NCI-H2029 (cell line): ENCODE measurements around the gene EIF1AD.
"Not testable (repeated sequence)": the region's sequence is repeated elsewhere in the genome, so short reads cannot be mapped to it uniquely, and the experiment has no call there.

Source experiments
- DNase-seq: peaks from one replicate; lab custom pipeline; 2025; lab: John Stamatoyannopoulos, UW

The EIF1AD gene

DNA sequence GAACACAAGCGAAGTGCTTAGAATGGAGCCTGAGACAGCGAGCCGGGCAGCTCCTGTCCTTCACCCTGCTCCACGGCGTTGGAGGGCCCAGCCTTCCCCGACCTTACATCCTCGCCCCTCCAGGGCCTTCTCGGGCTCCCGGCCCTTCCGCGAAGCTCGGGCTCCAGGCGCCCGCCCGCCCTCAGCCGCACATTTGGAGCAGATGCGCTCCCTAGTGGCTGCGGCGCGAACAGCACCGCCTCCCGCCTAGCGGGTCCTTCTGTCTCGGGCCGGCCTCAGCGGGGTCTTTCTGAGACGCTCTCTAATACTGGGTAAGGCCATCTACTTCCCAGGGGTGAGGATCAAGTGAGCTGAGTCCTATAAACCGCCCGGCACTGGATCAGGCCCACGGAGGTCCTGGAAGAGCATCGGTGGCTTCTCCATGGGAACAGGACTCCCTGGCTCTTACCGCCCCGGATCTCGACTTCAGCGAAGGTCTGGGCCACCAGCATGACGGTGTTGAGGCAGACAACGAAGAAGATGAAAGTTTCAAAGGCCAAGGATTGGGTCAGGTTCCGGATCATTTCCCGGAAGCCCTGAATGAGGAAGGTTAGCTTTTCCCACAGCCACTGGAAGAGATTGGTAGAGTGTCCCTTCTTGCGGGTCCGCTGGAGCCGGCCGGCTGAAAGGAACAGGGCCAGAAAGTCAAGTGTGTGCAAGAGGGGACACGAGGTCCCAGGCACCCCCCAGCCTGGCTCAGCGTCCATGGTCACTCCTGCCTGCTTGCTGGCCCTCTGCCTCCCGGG is 20.6 kb upstream of the EIF1AD start:
- peak; percentile 39 for DNase-seq

DNA sequence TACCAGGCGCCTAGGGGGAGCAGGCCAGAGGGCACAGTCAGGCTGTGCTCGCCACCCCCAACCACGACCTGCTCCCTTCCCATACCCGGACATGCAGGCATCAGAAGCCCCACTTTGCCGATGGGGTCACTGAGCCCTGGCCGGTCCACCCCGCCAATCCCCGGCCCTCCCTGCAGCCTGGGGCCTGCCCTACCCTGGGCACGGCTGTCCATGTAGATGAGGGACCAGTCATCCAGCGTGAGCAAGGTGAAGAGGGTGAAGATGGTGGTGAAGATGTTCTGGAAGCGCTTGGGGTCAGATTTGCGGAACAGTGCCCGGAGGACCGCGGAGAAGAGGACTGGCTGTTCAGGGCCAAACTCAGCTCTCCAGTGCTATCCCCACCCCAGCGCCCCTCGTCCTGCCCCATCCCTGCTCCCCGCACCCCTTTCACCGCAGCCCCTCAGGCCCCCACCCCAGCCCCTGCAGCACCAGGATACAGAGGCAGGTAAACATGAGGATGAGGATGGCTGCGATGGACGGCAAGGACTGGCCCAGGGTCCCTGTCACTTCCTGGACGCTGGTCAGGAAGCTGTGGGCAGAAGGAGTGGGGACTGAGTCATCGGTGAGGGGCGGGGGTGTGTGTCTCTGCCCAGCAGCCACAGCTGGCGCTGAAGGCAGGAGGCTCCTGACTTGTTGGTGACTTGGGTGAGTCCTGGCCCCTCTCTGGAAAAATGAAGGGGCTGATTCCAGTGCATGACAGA is 18.8 kb upstream of the EIF1AD start:
- DNase-seq: no peak

DNA sequence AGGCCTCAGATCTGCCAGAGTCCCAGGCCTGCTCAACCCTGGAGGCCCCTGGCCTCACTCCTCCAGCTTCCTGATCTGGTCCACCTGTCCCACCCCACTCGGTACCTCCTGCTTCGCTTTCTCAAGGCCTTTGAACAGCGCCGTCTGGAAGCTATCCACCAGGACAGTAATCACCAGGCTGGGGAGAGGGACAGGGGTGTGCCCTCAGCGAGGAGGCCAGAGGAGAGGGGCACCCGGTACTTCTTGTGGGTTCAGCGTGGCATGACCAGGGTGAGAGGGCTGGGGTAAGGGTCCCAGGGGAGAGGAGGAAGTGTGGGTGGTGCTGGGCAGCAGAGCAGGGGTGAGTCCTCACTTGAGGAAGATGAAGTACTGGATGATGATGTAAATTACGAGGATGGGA is 18.3 kb upstream of the EIF1AD start:
- no peak for DNase-seq

DNA sequence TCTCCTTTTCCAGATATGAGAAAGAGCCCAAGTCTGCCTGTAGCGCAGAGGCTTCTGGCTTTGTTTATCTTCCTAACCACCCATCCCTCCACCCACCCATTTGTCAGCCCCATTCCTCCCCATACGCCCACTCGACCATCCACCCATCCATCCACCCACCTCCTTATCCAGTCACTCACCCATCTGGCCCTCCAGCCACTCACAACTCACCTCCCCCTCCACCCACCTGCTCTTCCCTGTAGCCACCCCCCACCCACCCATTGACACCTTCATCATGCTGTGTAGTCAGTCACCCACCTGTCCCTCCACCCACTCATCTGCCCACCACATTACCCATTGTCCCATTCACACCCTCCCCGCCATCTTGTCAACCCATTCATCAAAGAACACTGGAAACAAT is 15.4 kb upstream of the EIF1AD start:
- no peak for DNase-seq

DNA sequence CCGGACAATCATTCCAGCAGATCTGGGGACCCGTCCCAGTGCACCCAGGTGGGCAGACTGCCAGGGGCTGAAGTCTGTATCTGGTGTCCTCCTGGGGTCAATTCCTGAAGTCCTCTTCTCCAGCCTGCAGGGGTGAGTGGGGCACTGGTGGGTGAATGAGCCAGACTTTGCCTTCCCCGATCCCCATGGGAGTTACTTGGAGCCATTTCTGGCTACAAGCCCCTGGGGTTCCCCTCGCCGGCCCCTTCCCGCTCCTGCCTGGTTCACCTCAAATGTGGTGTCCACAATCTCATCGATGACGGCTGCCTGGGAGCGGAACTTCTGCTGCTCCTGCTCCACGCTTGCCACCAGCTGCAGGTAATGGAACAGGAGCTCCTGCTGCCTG is 14.8 kb upstream of the EIF1AD start:
- DNase-seq: no peak

DNA sequence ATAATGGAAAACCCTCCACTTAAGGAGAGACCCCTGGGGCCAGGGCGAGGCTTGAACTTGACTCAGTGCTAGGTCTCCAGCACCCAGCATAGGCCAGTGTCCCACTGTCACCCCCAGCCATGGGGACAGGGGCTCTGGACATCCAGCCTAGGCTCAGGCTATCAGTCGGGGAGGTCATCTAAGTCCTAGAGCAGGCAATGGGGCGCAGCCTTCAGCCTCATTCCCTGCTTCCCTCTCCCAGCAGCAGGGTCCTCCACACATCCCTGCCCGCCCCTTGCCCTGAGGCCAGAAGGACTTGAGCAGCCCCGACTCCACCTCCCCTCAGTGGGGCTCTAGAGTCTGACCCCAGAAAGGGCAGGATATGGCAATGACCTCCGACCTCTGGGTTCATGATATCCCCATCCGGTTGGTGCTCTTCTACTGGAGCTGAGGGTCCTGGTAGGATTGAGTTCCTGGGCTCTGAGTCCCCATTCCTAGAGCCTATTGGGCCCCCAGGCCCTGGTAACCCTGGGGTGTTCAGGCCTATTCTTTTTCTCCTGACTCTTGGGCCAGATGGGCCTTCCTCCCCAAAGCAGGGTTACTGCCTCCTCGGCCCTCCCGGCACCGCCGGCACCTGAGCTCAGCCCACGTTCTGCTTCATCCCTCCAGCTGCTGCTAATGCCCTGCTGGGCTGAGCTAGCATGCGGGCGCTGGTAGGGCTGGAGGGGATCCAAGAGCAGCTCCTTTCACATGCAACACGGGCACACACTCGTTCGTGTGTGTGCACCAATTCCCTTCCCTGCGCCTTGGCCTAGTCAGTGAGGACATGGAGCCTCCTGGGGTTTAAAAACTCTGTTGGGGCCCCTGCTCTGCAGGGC is 14.2 kb upstream of the EIF1AD start:
- no peak for DNase-seq

DNA sequence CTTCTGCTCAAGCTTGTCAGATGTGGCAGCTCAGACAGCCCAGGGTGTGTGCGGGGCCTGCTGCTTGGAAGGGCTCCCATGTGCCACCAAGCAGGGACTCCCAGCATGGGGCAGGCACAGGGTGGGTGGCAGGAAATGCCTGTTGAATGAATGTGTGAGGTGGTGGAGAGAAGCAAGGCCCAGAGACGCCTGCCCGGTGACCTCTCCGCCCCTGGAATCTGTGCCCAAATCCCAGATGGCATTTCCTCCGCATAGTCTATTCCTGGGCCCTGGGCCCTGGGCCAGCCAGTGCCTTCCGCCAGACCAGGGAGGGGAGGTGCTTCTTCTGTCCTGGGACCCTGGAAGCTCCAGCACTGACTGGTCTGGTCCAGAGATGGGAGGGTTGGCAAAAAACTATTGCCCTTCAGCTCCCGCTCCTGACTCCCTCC is 13.5 kb upstream of the EIF1AD start:
- no peak for DNase-seq

- no peak for DNase-seq
These were observed 13.0 kb upstream of the EIF1AD start for GRCh38 chr11:66014804-66015453.

DNA sequence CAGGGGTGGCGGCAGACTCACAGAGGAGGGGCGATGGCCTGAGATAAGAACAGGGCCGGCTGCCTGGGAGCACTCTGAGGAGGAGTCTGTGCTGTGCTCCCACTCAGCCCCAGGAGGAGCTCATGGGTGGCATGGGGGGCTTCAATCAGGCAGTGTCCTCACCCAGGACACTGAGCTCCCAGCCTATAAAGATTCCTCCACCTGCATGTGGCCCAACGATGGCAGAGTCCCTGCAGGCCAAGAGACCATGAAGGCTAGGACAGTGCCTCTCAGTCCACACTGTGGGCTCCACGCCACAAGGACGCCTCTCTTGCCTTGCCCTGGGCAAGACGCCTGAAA is 11.8 kb upstream of the EIF1AD start:
- no peak for DNase-seq

DNA sequence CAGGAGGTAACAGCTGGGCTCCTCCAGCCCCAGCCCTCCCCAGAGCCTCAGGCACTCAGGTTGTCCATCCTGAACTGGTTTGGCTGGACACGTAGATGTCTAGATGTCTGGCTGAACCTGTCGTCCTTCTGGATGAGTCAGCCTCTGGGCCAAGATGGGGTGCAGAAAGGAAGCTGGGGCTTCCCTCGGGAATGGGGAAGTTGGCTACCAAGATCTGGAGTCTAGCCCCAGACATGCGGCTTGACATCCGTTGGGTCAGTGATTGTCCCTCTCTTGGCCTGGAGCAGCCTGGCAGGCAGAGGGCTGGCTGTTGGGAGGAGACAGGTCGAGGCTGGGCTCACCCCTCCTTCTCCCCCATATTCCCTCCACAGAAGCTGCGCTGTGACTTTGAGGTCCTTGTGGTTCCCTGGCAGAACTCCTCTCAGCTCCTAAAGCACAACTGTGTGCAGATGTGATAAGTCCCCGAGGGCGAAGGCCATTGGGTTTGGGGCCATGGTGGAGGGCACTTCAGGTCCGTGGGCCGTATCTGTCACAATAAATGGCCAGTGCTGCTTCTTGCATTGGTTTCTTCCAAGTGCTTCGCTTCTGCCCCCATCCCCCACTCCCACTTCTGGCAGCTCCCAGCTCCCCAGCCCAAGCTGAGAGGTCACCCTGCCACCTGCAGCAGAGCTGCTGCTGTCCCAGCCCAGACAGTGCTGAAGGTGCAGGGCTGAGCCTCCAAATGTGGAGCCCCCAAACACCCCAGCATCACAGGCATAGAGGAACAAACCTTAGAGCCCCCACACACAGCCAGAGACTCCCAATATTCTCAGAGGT is 11.2 kb upstream of the EIF1AD start:
- no peak for DNase-seq

- DNase-seq: no peak
These were observed 10.5 kb upstream of the EIF1AD start for GRCh38 chr11:66012371-66012945.

- DNase-seq: no peak
These were observed 9.9 kb upstream of the EIF1AD start, which contains the start of gene CST6 for GRCh38 chr11:66011785-66012303. Gene CST6, plus strand, starts transcription at chr11:66012008. Its CDS starts 37 bp downstream, at chr11:66012045.

- peak; percentile 19 for DNase-seq
These were observed 9.4 kb upstream of the EIF1AD start for GRCh38 chr11:66011239-66011784.

DNA sequence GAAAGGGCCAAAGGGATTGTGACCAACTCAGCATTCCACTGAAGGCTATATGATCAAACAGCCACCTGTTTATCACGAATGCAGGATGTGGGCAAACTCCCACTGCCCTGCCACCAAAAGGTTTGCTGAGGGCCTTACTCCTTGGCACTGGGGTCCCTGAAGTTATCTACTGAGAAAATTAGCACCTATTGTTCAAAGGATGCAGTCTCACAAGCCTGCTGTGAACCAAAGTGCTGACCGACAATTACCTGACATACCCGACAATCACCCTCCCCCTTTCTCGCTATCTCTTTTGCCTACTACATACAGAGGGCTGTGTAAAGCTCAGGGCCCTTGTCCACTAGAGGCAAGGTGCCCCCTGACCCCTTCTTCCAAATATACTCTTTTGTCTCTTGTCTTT is 8.1 kb upstream of the EIF1AD start:
- DNase-seq: not testable (repeated sequence)

DNA sequence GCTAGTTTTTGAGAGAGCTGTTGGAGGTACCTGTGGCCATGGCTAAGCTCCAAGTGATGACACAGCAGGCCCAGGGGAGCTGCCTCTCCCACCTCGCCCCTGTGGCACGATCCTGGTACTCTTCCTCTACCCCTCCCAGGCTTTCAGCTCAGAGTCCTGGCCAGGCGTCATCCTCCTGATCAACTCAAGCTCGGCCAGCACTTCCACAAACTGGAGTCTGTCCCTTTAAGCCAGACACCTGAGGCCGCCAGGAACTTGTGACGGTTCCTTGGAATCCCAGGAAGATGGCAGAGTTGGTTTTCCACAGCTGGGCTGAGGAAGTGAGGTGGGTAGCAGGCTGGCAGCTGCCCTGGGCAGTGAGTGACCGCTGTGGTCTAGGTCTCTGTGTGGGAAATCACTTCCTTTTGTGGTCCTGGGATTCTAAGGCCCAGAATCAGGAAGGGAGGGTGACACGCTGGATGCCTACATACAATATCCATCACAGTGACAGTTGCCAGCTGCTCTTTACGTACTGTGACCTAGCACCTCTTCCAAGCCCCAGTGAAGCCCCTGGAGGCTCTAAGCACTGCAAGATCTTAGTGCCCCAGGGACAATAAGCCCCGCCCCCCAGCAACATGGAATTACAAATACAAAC is 6.6 kb upstream of the EIF1AD start:
- DNase-seq: no peak

DNA sequence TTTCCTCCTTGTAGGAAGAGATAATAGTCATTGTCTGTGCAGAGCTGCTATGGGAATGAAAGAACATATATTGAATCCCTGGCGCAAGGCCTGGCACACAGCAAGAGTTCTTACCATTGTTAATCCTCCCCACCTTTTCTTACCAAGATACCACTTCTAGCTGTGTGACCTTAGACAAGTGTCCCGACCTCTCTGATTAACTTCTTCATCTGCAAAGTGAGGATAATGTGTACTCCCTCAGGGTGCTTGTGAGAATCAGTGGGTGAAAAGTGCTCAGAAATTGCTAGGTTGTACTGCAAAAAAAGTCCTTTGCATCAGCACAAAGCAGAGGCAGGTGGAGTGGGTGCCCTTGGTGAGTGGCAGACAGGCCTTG is 6.1 kb upstream of the EIF1AD start:
- no peak for DNase-seq

- no peak for DNase-seq
These were observed 5.3 kb upstream of the EIF1AD start for GRCh38 chr11:66007201-66007634.

GRCh38 chr11:66006891-66007176 is 4.9 kb upstream of the EIF1AD start:
- DNase-seq: no peak

DNA sequence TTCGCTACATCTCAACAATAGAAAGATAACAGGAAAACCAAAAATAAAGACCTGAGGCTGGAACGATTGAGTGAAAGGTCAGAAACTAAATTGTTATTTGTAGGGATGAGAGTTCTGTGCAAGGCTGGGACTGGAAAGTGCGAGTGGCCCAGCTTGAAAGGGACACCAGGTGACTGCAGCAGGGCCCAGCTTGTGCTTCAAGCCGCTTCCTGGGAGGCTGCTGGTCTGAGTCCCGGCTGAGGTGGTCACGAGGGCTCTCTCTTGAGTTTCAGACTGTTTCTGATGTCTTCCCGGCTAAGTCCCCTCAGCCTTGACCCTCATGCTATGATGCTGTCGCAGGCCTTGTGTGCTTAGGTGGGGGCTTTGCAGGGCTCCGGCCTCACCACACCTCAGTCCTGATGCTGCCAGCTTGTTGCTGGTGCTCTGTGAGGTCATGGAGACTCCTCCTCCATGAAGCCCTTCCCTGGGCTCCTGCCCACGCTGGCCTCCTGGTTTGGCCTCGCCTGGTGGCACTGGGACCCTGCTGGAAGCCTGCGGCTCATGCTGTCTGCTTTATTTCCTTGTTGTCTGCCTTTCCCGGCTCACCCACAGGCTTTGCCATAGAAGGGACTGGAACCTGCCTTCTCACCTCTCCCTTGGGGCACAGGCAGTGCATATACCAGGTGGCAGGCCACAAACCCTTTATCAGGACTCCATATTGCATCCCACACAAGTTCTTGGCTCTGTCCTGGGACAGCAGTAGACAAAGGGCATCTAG is 4.4 kb upstream of the EIF1AD start:
- DNase-seq: no peak
